Tibial nerve (tissue), 4 donors: ENCODE results near the gene SHMT2. TPM values are rescaled to one million over a fixed set of nuclear protein-coding genes. Genes with fewer than 3 reads are reported as not detected.

ENCODE experiments used
- DNase-seq, 2 donors: peaks; one replicate each; pipeline ENCODE4 v3.0.0-alpha.2; 2019; ENCODE audit warnings: low spot score in 2 of 2
- H3K27ac ChIP-seq, 4 donors: fragments of 200-600 bp; sonication (generic) in 3 of 4; one replicate each; pipeline ENCODE4 v1.5.1; 2017 to 2019; ENCODE audit warnings: mild to moderate bottlenecking in 1 of 4
- H3K27me3 ChIP-seq, 2 donors: fragments of 200-600 bp; sonication (generic) in 1 of 2; one replicate each; pipeline versions ENCODE4 v1.5.1 to v1.6.0; 2017 to 2019
- H3K36me3 ChIP-seq, 3 donors: fragments of 200-600 bp; sonication (generic); one replicate each; pipeline ENCODE4 v1.5.1; 2018 to 2019
- H3K4me1 ChIP-seq, 4 donors: fragments of 200-600 bp; sonication (generic) in 3 of 4; one replicate each; pipeline ENCODE4 v1.5.1; 2017 to 2019
- H3K4me3 ChIP-seq, 4 donors: fragments of 200-600 bp; sonication (generic) in 3 of 4; one replicate each; pipeline ENCODE4 v1.5.1; 2017 to 2019; ENCODE audit warnings: mild to moderate bottlenecking in 1 of 4, moderate library complexity in 1 of 4
- H3K9me3 ChIP-seq, 4 donors: fragments of 200-600 bp; sonication (generic) in 3 of 4; one replicate each; pipeline ENCODE4 v1.5.1; 2017 to 2019
- CTCF ChIP-seq, 5 experiments: fragments of 200-600 bp in 3 of 5; fragments of 450-650 bp in 2 of 5; sonication (generic) in 3 of 5; IDR thresholded peaks; one replicate each; pipeline ENCODE4 v1.5.1; 2016 to 2019; ENCODE audit warnings: antibody characterized with exemption in 5 of 5, mild to moderate bottlenecking in 3 of 5, moderate library complexity in 2 of 5
- EP300 ChIP-seq, 2 donors: sonication (generic); formaldehyde crosslinking; IDR thresholded peaks; one replicate each; pipeline ENCODE4 v1.6.1; 2017; ENCODE audit warnings: antibody characterized with exemption in 2 of 2, mild to moderate bottlenecking in 1 of 2
- POLR2A ChIP-seq, 2 donors: fragments of 450-650 bp; IDR thresholded peaks; one replicate each; pipeline ENCODE4 v1.6.1; 2017; ENCODE audit warnings: antibody characterized with exemption in 2 of 2, mild to moderate bottlenecking in 2 of 2, moderate library complexity in 2 of 2
- WGBS, 2 donors: methylation state at CpG; one replicate each; pipeline ENCODE4 v1.1.5; 2018; 5-methylcytosine and 5-hydroxymethylcytosine counted together
- total RNA-seq, 4 donors: library from RNA; depleted of rRNA; stranded (reverse); fragments of >200 nt; gene quantifications; one replicate each; pipeline ENCODE4 v1.1.0, GENCODE V29; 2016

Gene SHMT2
- 10 to 100 TPM; 18.4 to 77.3 (median 32.6) TPM for total RNA-seq

GRCh38 chr12:57229634-57230380 lies at the start of gene SHMT2:
Gene SHMT2 (plus strand): TSS chr12:57229711. CDS start chr12:57229779, 68 bp downstream.
- peaks cover 4 to 55% (median 25%) of the 10 kb centered on the region in 4 donors for H3K4me1 ChIP-seq
- H3K27ac ChIP-seq = peak within 1 kb of the TSS; percentile 15 to 93 (median 78)
- TF ChIP-seq POLR2A (IDR thresholded peaks at IDR 0.05) = peak in 1 of 2 donors; percentile 62
- TF ChIP-seq CTCF (IDR thresholded peaks at IDR 0.05) = no peak
- peak in 1 of 2 donors; percentile 58 for TF ChIP-seq EP300 (IDR thresholded peaks at IDR 0.05)
- H3K9me3 ChIP-seq = no peaks in the 10 kb centered on the region
- WGBS, 2 donors = 0 to 2% methylated on average over 42 of the region's 42 CpGs
- peaks cover 0 to 33% of the 10 kb centered on the region in 2 donors for H3K27me3 ChIP-seq
- peaks cover 0 to 39% (median 14%) of the 10 kb centered on the region in 3 donors for H3K36me3 ChIP-seq
- peak; percentile 77 to 79 for DNase-seq
- peak within 1 kb of the TSS; percentile 44 to 77 (median 64) for H3K4me3 ChIP-seq

GRCh38 chr12:57180321-57180989 lies 49.1 kb upstream of the SHMT2 start:
- Histone ChIP-seq H3K9me3 (no peaks in the 10 kb centered on the region), H3K4me3 (no peak overlapping the region), H3K27ac (peak overlapping the region in 1 of 4 donors; percentile 3), H3K27me3 (no peaks in the 10 kb centered on the region), H3K4me1 (peaks cover 0 to 39% (median 0%) of the 10 kb centered on the region in 4 donors), H3K36me3 (peaks cover 0 to 93% (median 30%) of the 10 kb centered on the region in 3 donors)
- DNase-seq = no peak
- TF ChIP-seq POLR2A (IDR thresholded peaks at IDR 0.05) = no peak
- TF ChIP-seq CTCF (IDR thresholded peaks at IDR 0.05) = no peak
- no peak for TF ChIP-seq EP300 (IDR thresholded peaks at IDR 0.05)
- 88 to 96% methylated on average over 20 of the region's 20 CpGs for WGBS, 2 donors

GRCh38 chr12:57181072-57181471 lies 48.4 kb upstream of the SHMT2 start:
- H3K4me1 ChIP-seq = peaks cover 0 to 33% (median 0%) of the 10 kb centered on the region in 4 donors
- H3K36me3 ChIP-seq = peaks cover 0 to 93% (median 35%) of the 10 kb centered on the region in 3 donors
- no peak for DNase-seq
- no peak for TF ChIP-seq POLR2A (IDR thresholded peaks at IDR 0.05)
- H3K9me3 ChIP-seq = no peaks in the 10 kb centered on the region
- 48 to 59% methylated on average over 9 of the region's 9 CpGs for WGBS, 2 donors
- no peaks in the 10 kb centered on the region for H3K27me3 ChIP-seq
- H3K27ac ChIP-seq = peak overlapping the region in 1 of 4 donors; percentile 3
- no peak overlapping the region for H3K4me3 ChIP-seq

GRCh38 chr12:57181561-57182155 lies 47.9 kb upstream of the SHMT2 start:
- no peak for TF ChIP-seq POLR2A (IDR thresholded peaks at IDR 0.05)
- TF ChIP-seq CTCF (IDR thresholded peaks at IDR 0.05) = no peak
- TF ChIP-seq EP300 (IDR thresholded peaks at IDR 0.05) = peak in 1 of 2 donors; percentile 40
- DNase-seq = no peak
- Histone ChIP-seq H3K27me3 (no peaks in the 10 kb centered on the region), H3K36me3 (peaks cover 0 to 93% (median 35%) of the 10 kb centered on the region in 3 donors), H3K4me3 (no peak overlapping the region), H3K9me3 (no peaks in the 10 kb centered on the region), H3K27ac (peak overlapping the region in 1 of 4 donors; percentile 3), H3K4me1 (peaks cover 0 to 31% (median 0%) of the 10 kb centered on the region in 4 donors)
- WGBS, 2 donors = 60 to 64% methylated on average over 5 of the region's 5 CpGs

- Histone ChIP-seq H3K4me3 (no peak overlapping the region), H3K27ac (no peak overlapping the region), H3K9me3 (no peaks in the 10 kb centered on the region), H3K27me3 (no peaks in the 10 kb centered on the region), H3K36me3 (peaks cover 0 to 93% (median 28%) of the 10 kb centered on the region in 3 donors), H3K4me1 (peaks cover 0 to 31% (median 0%) of the 10 kb centered on the region in 4 donors)
- peak; percentile 67 to 86 for DNase-seq
- WGBS, 2 donors = 63 to 66% methylated on average over 13 of the region's 13 CpGs
- TF ChIP-seq CTCF (IDR thresholded peaks at IDR 0.05) (peak; percentile 80 to 96 (median 88)), POLR2A (IDR thresholded peaks at IDR 0.05) (no peak), EP300 (IDR thresholded peaks at IDR 0.05) (peak in 1 of 2 donors; percentile 38)
These were observed 46.5 kb upstream of the SHMT2 start for GRCh38 chr12:57182918-57183575.
